GM18526 (cell line): Measurements from ENCODE around the gene SIAE.

Experiments
- POLR2A ChIP-seq: IDR thresholded peaks from 3 replicates; pipeline ENCODE4 v1.6.1; 2011; ENCODE audit not compliant: insufficient read length; ENCODE audit errors: extremely low read depth

SIAE gene

DNA sequence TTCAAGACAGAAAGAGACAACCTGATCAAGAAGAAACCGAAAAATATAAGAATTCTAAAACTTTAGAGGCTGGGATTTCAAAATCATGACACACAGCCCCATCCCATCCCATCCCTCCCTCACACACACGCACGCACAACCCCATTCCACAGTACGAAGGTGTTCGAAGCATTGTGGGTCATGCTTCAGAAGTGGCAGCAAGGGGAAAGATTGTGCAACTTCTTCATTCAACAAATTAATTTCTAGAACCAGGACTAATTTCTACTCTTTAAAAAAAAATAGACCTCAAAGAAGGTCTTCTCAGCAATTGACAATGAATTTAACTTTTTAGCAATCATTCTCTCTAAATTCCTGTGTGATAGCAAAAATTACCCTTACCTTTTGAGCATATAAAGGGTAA, 1.0 kb upstream of the SIAE start:
- TF ChIP-seq POLR2A = no peak

DNA sequence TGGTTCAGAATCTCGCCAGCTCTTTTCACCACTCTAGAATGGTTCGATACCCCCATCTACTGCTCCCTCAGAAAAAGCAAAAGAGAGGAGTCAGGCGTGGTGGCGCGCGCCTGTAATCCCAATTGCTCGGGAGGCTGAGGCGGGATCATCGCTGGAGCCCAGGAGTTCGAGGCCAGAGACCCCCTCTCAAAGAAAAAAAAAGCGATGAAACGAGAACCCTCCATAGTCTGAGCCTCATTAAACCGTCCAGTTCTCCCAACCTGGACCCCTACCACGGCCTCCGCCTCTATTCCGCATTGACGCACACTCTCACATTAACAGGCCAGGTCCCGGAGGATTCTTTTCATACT, 604 bp upstream of the SIAE start:
- no peak for TF ChIP-seq POLR2A

DNA sequence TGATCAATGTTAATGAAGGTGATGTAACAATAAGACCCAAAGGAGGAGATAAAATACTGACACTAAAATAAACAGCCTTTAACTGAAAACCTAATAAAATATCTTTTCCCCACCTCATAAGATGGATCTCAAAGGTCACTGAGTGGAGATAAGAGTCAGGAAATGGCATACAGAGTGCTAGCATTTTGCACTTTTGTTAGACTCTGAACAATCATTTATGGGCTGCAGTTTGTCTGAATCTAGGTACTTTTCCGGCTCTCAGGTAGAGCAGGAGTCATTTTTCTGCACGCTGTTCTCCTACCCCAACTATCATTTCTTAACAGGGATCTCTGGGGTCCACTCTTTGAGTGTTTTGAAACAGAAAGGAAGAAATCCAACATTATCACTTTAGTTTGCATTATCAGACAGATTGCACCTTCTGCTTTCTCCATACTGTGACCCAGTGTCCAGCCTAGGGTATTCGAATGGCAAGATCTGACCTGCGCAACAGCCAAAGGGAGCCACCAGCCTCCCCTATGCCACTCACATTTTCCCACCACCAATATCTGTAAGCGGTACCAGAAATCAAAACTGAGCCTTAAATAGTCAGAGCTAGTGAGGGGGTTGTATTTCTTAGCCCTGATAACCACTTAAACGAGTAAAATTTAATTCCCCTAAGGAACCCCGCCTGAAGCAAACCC, 863 bp downstream of the SIAE start:
- no peak for TF ChIP-seq POLR2A

DNA sequence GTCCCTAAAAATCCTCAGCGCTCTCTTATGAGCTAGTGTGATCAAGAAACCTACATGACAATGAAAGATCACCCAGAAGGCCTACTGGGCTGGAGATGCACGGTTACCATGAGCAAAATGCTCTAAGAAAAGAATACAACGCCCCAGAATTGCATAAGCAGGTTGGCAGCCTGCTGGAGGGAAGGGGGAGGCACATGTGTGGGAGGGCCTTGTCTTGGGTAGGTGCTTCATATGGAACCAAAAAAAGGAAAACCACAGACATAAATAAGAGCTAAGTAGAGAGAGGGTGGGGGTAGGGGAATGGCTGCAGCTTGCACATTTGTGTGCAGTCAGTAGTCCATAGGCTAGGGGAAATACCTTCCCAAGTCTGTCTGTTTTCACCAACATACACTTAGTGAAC, 2.8 kb downstream of the SIAE start:
- TF ChIP-seq POLR2A = no peak

DNA sequence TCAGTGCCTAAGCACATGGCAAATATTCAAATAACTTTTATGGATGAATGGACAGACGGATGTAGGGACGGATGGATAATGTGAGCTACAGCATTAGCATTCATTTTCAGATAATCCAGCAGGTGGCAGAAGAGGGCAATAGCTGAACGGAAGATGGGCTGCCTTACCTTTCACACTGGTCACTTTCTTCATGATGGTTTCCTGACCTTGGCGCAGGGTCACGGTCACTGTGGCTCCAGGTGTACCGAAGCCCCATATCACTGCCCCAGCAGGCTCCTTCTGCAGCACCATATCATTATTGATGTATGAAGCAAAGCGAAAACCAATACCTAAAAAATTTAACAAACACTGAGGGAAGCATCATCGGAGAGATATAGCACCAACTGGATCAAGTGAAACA, 4.3 kb downstream of the SIAE start:
- TF ChIP-seq POLR2A = no peak

DNA sequence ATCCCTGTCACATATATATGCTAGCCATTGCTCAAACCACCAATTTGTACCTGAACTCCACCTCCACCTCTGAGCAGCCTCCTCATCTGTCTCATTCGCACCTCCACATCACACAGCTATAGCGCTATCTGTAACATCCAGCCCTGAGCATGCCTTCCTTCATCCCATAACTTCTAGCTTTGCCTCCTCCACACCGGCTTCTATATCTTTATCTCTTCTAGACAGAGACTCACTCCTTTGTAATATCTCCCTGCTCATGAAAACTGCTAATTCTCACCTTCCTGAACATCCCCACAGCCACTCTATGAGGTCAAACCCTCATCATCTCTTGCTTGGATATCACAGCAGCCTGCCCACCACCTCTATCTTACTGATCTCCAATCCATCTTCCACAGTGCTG, 5.9 kb downstream of the SIAE start:
- no peak for TF ChIP-seq POLR2A

DNA sequence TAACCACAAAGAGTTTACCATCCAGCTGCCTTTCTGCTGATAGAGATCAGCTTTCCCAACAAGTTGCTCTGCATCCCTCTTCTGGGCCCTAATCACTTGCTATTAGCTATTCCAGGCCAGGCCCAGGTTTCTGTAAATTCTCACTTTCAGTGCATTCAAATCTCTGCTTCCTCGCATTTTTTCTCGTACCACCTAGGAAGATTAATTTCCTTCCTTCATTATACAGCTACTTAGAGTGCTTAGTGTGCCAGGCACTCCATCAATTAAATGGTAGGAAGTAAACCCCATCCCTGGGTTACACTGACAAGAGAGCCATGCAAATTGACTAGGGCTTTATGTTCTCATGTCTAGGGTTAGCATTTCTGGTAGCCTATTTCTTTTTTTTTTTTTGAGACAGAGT, 9.7 kb downstream of the SIAE start:
- no peak for TF ChIP-seq POLR2A

DNA sequence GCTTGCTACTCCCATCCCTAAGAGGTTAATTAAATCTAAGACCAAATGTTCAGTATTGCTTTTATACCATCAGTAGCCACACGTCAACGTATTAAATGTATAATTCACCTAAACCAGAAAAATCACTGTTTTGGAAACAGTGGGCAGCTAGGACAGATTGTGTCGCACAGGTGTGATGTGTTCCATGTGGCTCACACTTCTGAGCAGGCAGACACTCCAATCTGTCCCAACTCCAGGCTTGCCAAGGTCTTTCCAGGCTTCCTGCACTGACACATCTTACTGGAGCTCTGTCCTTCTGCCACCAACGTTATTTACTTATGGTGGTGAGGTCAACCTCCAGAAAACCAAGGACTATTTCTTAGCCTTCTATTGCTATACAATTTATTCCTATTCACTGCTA, 11.4 kb downstream of the SIAE start:
- TF ChIP-seq POLR2A = no peak

DNA sequence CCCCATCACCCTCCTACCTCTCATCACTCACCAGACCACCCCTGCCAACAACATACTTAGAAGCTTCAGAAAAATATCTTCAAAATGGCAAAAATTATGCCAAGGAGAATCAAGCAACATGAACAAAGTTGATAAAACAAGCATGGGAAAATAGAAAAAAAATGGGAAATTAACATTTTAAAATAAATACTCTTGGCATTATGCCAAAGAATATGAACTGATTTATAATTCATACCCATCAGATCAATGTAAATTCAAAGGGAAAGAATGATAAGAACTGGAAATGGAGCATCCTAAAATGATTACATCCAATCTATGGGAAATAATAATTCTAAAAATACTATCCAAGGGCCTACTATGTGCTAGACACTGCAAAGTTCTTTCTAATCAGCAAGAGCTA, 12.0 kb downstream of the SIAE start:
- TF ChIP-seq POLR2A = no peak

DNA sequence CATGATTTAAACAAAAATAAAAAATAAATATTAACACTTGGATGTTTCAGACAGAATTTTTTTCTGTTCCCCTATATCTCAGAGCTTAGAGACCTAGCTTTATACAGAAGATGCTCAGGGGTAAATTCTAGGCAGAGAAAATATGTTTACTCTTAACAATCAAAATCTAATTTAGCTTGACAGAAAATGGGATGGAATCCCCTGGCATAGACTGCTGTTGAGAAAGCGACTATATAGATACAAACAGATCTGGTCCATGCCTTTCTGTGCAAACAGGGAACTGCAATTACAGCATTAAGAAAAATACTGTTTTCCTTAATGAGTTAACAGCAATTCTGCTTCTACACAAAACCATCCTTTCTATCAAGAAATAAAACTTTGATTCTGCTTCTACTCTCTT, 14.6 kb downstream of the SIAE start:
- no peak for TF ChIP-seq POLR2A

DNA sequence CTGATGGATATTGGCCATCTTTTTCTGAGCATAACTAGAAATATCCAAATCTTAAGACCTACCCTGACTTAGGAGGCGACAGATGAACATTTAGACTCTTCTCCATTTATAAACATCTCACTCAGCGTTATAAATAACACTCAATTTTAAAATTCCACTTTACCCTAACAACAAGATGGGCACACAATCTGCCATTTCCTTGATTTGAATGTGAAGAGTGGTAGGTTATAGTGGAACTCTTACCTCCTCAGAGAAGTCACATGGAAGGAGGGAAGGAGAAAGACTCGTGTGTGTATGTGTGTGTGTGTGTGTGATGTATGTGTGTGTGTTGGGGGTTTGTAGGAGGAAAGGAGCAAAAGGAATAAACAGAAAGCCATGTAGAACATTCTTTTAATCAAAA, 15.0 kb downstream of the SIAE start:
- TF ChIP-seq POLR2A = no peak

DNA sequence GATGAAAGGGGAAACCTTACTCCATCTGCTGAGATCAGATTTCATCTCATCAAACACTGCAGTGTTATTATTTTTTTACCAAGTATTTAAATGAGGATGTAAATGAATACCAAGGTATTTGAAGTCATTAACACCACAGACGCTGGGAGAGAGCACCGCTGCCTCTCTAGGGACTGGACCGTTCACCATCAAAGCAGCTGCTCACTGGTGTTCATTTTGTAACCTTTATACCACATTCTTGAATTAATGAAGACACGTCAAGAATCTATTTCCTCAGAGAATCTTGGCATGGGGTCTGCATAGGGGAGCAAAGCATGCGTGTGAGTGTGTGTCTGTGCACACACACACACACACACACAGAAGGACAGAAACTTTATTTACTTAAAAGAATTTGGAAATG, 15.6 kb downstream of the SIAE start:
- no peak for TF ChIP-seq POLR2A

DNA sequence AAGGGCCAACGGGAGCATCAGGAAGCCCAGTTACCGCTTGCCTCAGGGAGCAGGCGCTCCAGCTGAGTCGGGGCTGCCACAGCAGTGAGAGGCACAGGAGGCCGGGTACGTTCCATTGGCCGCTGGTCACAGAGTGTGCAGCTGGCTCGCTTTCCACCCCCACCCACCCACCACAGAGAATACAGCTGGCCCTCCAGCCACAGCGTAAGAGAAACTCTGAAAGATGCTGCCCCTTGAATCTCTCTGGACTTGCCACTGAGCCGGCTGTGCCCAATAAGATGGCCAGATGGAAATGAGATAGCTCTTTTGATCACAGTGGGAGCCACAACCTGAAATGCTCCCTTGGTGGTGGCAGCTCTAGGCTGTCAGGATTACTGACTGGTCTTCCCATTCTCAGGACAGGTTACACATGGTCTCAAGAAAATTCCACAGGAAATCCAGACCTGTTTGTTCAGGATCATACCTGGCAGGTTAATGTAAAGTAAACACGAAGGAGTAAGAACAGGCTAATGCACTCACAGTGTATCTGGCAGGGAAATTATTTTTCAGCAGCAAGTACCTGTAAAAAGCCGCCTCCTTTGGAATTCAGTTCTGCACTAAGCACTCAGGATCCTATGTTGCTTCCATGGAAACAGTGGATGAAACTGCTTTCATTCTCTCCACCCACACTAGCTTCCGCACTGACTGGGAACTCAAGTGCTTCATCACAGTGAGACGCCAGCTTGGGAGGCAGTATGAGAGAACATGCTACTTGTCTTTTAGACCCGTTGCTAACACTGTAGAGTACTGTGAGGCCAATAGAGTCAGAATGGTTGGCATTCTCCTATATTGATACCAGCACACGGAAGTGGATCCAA, 16.5 kb downstream of the SIAE start:
- TF ChIP-seq POLR2A = no peak

DNA sequence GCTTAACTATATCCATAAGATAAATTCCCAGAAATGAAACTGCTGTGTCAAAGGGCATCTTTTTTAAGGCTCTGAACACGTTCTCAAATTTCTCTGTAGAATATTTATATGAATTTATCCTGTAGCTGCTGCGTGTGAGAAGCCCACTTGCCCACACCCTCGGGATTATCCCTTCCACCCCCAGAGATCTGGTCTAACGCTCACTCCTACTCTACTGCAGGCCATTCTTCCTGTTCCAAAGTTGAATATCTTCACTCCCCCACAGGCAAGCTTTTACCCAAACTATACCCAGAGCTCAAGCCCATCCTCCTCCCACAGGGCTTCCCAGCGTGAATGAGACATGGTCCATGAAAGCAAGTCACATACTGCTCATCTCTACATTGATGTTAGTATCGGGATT, 24.9 kb downstream of the SIAE start:
- no peak for TF ChIP-seq POLR2A

DNA sequence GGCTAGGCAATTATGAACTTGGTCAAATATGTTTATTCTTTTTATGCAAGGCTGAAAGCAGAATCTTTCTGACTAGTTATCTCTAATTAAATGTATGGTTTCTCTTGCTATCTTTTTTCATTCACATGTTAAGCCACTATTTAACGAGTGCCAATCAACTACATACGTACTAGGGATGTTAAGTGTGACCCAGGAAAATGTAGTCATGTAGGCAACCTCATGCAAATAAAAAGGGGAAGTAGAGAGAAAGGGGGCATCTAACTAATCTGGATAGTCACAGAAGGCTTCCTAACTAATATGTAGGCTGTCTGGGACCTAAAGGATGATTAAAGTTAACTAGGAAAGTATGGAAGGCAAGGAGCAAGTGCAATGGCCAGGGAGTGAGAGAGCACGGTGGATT, 27.4 kb downstream of the SIAE start:
- TF ChIP-seq POLR2A = no peak

DNA sequence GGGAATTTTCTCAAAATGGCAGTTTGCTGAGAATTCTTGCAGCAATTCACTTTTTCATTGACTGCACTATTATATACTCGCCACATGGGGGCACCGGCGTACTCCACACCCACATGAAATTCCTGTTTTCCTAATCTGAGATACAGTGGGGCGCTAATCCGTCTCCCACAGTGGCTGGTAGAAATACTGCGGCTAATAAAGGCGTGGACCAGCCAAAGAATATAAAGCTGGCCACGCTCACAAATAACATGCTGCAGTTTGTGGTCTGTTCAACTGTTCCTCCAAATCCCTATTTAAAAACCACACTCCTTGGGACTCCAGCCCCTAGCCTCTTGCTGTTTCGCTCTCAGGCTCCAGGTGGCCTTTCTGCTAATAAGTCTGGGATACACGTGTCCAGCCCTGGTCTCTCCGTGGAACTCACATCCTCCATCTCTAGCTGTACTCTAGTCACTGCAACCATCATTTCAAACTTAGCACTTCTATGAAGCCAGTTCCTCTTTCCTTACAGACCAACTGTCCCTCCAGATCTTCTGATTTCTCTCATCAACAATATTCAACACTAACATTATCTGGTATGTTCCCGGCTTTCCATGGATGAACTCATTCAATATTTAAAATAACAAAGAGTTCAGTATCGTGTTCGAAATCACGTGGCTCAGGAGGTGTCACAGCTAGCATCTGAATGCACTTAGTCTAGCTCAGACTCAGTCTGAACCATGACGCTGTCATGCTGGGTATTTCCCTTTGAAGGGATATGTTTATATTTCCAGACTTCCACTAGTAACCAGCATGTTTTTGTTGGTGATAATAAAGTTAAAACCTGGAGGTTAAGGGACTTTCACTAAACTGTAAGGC, 28.9 kb downstream of the SIAE start:
- no peak for TF ChIP-seq POLR2A
